GM19240 (cell line): ENCODE measurements around the gene MACROD2.

Experiments used
- DNase-seq: peaks from one replicate; pipeline ENCODE4 v3.0.0; 2011; ENCODE audit warnings: low spot score; ENCODE audit not compliant: insufficient read length

MACROD2 gene

GRCh38 chr20:15699431-15700146, 1704.3 kb downstream of the MACROD2 start:
- no peak for DNase-seq

- DNase-seq, result no peak
Measured at GRCh38 chr20:15700147-15700765, 1704.9 kb downstream of the MACROD2 start.

- no peak for DNase-seq
Measured at GRCh38 chr20:15702161-15702560, 1706.8 kb downstream of the MACROD2 start.

- DNase-seq, result no peak
Measured at GRCh38 chr20:15703171-15703911, 1708.0 kb downstream of the MACROD2 start.

- DNase-seq, result no peak
Measured at GRCh38 chr20:15705975-15706374, 1710.7 kb downstream of the MACROD2 start.

- no peak for DNase-seq
Measured at GRCh38 chr20:15706719-15707118, 1711.4 kb downstream of the MACROD2 start.

GRCh38 chr20:15708984-15709598, 1713.8 kb downstream of the MACROD2 start:
- DNase-seq, result peak; percentile 35

- no peak for DNase-seq
Measured at GRCh38 chr20:15710636-15711035, 1715.3 kb downstream of the MACROD2 start.

DNA sequence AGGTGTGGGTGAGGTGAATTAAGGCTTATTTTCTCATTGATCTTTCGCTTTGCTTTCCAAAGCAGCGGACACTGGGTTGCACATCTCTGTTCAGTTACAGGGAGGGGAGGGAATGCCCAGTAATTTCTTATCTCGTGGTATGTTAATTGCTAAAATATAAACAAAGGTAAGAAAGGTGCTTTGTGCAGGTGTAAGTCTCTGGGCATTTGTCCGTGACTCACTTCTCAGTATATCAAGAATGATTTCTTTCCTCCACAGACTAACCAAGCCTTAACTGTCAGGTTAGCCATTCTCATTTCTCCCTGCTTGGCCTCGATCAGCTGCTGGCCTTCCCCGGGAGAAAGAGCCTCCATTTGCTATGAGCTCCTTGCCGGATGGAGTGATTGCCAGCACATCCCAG, 1715.9 kb downstream of the MACROD2 start:
- no peak for DNase-seq

- DNase-seq, result no peak
Measured at GRCh38 chr20:15716256-15716655, 1720.9 kb downstream of the MACROD2 start.

DNA sequence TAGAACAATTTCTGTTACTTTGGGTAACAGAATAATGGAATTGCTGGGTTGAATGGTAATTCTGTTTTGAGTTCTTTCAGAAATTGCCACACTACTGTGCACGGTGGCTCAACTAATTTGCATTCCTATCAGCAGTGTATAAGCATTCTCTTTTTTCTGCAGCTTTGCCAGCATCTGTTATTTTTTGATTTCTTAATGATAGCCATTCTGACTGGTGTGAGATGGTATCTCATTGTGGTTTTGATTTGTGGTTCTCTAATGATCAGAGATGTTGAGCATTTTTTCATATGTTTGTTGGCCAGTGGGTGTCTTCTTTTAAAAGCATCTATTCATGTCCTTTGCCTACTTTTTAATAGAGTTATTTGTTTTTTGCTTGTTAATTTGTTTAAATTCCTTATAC, 1731.1 kb downstream of the MACROD2 start:
- DNase-seq, result no peak

DNA sequence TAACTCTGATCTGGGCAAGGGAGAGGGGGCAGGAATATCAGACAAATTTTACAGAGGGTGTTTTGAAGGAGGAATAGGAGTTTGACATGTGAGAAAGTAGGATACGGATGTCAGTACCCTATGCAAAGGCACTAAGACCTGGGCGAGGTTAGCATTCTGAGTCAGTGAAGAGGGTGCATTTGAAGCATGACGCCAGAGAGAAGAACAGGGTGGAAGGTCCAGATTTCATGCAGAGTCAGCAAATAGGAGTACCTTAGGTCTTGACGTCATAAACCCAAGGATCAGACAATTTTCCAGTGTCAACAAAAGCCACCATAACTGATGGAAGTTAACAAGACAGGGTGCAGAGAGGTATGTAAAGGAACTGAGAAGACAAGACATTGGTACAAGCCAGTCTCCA, 1738.7 kb downstream of the MACROD2 start:
- DNase-seq, result no peak

- DNase-seq, result no peak
Measured at GRCh38 chr20:15739035-15739434, 1743.7 kb downstream of the MACROD2 start.

- no peak for DNase-seq
Measured at GRCh38 chr20:15740046-15740775, 1744.9 kb downstream of the MACROD2 start.

- no peak for DNase-seq
Measured at GRCh38 chr20:15742087-15742486, 1746.8 kb downstream of the MACROD2 start.

DNA sequence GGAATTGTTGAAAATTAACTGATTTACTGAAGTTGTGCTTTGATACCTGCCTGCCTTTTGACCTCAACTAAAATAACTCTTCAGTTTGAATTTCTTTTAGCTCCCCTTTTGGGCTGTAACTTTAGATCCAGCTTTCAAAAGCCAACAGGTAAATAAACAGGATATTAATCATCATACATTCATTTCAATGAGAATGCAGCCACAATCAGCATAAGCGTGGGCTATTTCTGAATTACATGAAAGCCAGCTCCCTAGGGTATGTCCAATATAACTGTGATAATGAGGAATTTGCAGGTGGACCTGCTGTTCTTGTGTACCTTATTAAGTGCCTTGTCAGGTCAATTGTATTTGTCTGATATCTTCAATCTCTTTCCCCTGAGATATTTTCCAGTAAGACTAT, 1747.3 kb downstream of the MACROD2 start:
- no peak for DNase-seq

DNA sequence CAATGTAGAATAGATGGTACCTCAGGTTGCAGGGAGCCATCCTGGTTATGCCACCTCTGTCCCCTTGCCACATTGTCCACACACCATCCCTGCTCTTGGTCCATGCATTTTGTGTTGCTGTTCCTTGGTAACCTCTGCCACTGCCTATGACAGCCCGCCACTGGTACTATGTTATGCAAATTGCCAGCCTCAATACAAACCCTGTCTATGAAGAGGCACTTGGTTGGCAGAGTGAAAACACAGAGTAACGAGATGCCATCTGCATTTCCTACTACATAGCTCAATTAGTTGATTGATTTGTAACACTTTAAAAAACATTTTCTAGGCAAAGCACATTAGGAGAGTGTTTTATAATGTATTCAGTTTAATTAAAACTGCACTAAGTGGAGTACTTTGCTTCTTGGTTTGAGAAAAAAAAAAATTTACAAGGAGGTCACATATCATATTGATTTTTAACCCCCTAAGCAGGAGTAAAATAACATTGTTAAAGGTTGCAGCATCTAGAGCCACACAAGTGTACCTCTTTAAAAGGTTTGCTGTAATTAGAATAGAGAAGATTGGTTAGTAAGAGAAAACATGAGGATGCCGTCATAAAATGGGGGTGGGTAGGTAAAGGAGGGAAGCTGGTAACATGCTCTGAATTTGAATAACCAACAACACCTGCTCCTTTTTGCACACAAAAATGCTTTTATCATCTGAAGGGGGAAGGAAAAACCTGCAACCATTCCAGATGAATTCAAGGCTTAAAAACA, 1760.9 kb downstream of the MACROD2 start:
- DNase-seq, result no peak

GRCh38 chr20:15756754-15757115, 1761.4 kb downstream of the MACROD2 start:
- no peak for DNase-seq

- no peak for DNase-seq
Measured at GRCh38 chr20:15759594-15759993, 1764.3 kb downstream of the MACROD2 start.

DNA sequence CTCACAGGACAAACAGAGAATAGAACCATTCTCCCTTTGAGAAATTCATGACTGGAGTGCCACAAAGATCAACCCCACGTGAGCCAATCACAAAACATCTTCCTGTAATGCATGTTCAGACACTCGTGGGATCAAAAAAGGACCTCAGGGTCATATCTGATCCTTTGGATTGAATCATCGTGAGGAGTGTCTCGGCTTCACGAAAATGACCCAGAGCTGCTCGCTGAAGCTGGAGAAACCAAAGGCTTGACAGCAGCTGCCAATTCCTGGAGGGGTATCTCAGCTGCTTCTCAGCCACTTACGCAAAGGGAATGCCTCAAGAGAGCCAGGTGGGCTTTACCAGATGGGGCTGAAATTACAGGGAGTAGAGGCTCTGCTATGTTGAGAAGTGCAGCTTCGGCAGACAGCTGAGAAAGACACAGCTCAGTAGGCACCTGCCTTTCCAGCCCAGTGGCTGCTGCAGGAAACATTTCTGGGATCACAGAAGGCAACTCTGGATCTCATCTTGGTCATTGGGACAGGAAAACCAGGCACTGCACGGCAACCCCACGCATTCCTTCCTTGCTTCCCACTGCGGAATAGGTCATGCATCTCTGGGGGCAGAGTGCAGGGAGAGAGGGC, 1764.8 kb downstream of the MACROD2 start:
- no peak for DNase-seq
